H1 (cell line): Measurements from ENCODE around the gene NIPAL3. TPM values are rescaled to one million over a fixed set of nuclear protein-coding genes. Genes with fewer than 3 reads are reported as not detected.

Experiments
- polyA plus RNA-seq, 7 experiments: library from polyadenylated mRNA; depleted of rRNA in 3 of 7; stranded (reverse) in 5 of 7; unstranded in 2 of 7; fragments of >200 nt in 5 of 7; fragments of 200-250 nt in 2 of 7; gene quantifications; 1 replicate in 5 of 7; 2 replicates in 1 of 7; 4 replicates in 1 of 7; pipeline versions ENCODE4 v1.2.1 to v1.2.3, GENCODE V29; 2011 to 2013; ENCODE audit warnings: missing spikeins in 2 of 7, mixed read lengths in 2 of 7
- total RNA-seq: library from RNA; stranded (reverse); fragmentation: NEBNext Ultra II Directional; extraction: Animal tissue kit (Norgen Biotek cat#: 25700); gene quantifications from 2 replicates; pipeline ENCODE4 v1.2.1, GENCODE V29; 2021
- TF ChIP-seq, protein P1 (sequence below), 3 experiments: IDR thresholded peaks; 1 replicate in 2 of 3; 2 replicates in 1 of 3; pipeline versions ENCODE4 v1.5.1 to v1.6.1; 2011; ENCODE audit warnings: low read length in 3 of 3, mild to moderate bottlenecking in 3 of 3, inconsistent platforms in 2 of 3, low read depth in 1 of 3, moderate library complexity in 1 of 3; ENCODE audit not compliant: insufficient read depth in 1 of 3; ENCODE audit errors: control extremely low read depth in 1 of 3

The NIPAL3 gene
- total and polyA plus RNA-seq, 2 of the 8 experiments (the other 6 are each of a cell fraction or from before 2014, with no cell fraction given): 8.8 to 11.0 TPM

DNA sequence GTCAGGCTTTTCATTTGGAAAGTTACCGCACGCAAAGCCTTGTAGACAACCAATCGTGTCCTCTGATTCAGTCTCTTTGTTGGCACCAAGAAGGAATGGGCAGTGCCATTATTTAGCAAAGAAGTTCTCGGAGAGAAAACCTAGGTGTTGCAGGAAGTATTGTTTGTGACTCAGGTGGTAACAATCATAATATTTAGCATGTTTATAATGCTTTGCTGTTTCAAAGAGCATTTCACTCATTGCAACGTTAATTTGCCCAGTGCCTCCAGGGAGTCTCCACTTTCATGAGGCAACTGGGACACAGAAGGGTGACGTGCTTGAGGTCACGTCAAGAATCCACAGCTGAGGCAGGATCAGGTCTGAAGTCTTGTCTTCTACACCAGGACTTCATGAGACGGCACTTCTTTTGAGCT is 33.4 kb upstream of the NIPAL3 start (continued):
- TF ChIP-seq, protein P1, sequence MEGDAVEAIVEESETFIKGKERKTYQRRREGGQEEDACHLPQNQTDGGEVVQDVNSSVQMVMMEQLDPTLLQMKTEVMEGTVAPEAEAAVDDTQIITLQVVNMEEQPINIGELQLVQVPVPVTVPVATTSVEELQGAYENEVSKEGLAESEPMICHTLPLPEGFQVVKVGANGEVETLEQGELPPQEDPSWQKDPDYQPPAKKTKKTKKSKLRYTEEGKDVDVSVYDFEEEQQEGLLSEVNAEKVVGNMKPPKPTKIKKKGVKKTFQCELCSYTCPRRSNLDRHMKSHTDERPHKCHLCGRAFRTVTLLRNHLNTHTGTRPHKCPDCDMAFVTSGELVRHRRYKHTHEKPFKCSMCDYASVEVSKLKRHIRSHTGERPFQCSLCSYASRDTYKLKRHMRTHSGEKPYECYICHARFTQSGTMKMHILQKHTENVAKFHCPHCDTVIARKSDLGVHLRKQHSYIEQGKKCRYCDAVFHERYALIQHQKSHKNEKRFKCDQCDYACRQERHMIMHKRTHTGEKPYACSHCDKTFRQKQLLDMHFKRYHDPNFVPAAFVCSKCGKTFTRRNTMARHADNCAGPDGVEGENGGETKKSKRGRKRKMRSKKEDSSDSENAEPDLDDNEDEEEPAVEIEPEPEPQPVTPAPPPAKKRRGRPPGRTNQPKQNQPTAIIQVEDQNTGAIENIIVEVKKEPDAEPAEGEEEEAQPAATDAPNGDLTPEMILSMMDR (IDR thresholded peaks at IDR 0.05; ENCODE audit: control extremely low read depth in 1 of 3, insufficient read depth in 1 of 3, low read depth in 1 of 3, low read length in 3 of 3): no peak
